Activated CD8-positive, alpha-beta memory T cell treated with anti-CD3 and anti-CD28 coated beads, Interleukin-2, amount 10 ng/mL, durations not matched to agents 7 days and 5 days (primary cell): ENCODE results near the gene CFD. TPM values are rescaled to one million over a fixed set of nuclear protein-coding genes. Genes with fewer than 3 reads are reported as not detected.
A peak's percentile ranks its signal among the peaks of the same experiment; 100 is the strongest.

Experiments
- ATAC-seq: fragments of 150-1000 bp; cut with Tn5 transposase; one replicate; pipeline ENCODE4 v1.10.0; 2021; ENCODE audit warnings: moderate library complexity
- CTCF ChIA-PET: fragments of 350-600 bp; sonication (Branson Sonifier 250); formaldehyde crosslinking; loops from one replicate; lab custom pipeline; 2021; ENCODE audit warnings: antibody characterized with exemption; lab: Charles Lee
- DNase-seq: peaks from one replicate; pipeline ENCODE4 v3.0.0-alpha.2; 2020
- H3K27ac Mint-ChIP-seq: one replicate; pipeline ENCODE4 v1.8.0; 2021; ENCODE audit warnings: mild to moderate bottlenecking, mixed read lengths
- H3K27me3 Mint-ChIP-seq: one replicate; pipeline ENCODE4 v1.8.0; 2021; ENCODE audit warnings: mixed read lengths
- H3K36me3 Mint-ChIP-seq: one replicate; pipeline ENCODE4 v1.8.0; 2021; ENCODE audit warnings: mild to moderate bottlenecking, mixed read lengths
- H3K4me1 Mint-ChIP-seq: one replicate; pipeline ENCODE4 v1.8.0; 2021; ENCODE audit warnings: mixed read lengths
- H3K4me3 Mint-ChIP-seq: one replicate; pipeline ENCODE4 v1.8.0; 2021; ENCODE audit warnings: mild to moderate bottlenecking, moderate library complexity, mixed read lengths
- H3K9me3 Mint-ChIP-seq: one replicate; pipeline ENCODE4 v1.8.0; 2022; ENCODE audit warnings: low read depth, mixed read lengths
- total RNA-seq, 2 experiments: library from RNA; stranded (reverse); gene quantifications; one replicate each; pipeline ENCODE4 v1.2.3, GENCODE V29; 2021

CFD gene
- 1 to 10 TPM in 1 of 2 experiments, under 1 TPM in 1; 0.66 to 1.5 TPM for total RNA-seq

DNA sequence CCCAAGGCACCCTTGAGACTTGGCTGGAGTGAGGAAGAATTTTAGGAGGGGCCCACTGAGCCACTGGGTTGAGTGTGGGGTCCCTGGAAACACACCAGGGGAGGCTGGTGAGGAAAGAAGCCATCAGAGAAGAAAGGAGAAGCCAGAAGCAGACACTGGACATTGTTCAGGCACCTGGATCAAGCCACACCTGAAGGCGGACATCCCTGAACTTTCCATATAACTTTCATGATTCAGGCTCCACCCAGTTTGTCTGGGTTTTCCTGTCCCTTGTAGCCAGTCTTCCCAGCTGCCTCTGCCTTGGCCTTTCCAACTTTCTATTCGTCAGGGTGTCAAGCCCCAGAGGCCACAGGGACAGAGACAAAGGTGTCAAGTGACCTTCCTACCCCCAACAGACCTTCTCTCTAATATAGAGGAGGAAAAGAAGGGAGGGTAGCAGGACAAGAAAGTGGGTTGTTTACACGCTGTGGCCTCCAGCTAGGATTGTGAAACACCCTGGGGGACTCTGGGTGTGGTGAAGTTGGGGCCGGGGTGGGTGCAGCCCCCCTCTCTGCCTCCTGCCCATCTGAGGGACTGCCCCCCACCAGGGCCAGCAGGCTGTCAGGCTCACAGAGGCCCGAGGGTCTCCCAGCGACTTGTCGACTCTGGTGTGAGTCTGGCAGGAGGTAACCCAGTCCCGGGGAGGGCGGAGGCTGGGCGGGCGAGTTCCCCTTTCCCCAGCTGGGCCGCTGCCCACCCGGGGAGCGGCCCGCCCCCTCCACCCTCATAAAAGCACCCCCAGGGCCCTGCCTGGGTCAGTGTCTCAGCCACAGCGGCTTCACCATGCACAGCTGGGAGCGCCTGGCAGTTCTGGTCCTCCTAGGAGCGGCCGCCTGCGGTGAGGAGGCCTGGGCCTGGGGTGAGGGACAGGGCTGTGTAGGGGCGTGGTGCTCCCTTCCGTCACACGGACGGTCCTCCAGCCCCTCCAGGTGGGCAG, at the start of gene CFD:
CFD (plus strand) TSS at position 797 of the 976 bp plus-strand sequence; CDS start at position 823, 26 bp downstream.
- no peak for ATAC-seq

DNA sequence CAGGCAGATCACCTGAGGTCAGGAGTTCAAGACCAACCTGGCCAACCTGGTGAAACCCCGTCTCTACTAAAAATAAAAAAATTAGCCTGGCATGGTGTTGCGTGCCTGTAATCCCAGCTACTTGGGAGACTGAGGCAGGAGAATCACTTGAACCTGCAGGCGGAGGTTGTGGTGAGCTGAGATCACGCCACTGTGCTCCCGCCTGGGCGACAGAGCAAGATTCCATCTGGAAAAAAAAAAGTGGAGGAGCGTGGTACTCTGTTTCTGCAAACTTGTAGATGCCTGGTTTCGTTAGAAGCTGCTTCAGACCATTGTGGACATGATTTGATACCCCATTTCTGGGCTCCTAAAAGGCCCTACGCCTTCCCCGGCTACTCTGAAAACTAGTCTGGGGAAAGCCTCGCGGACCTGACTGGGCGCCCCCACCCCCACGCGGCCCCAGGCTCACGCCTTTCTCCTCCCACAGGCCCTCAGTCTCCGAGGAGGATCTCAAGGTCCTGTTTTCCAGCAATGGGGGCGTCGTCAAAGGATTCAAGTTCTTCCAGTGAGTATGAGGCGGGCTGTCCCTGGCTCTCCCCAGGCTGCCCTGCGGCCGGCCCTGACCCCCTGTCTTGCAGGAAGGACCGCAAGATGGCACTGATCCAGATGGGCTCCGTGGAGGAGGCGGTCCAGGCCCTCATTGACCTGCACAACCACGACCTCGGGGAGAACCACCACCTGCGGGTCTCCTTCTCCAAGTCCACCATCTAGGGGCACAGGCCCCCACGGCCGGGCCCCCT, 49.2 kb upstream of the CFD start:
- ATAC-seq (no peak), DNase-seq (no peak)
- CTCF ChIA-PET: no interaction called here
- Mint-ChIP-seq H3K4me1 (peaks cover 10% of the 10 kb centered on the region), H3K27me3 (no peaks in the 10 kb centered on the region), H3K36me3 (peaks cover 48% of the 10 kb centered on the region), H3K27ac (no peak overlapping the region), H3K9me3 (no peaks in the 10 kb centered on the region), H3K4me3 (no peak overlapping the region)

More for the DNA sequence above, at the start of gene CFD:
- no peak for DNase-seq
- CTCF ChIA-PET: interaction anchor here (1.0 to 5.1 kb wide), 5 partner anchors 56 to 138 kb away, joined by 3 to 43 read pairs (median 4); partner anchors contain the start of gene WDR18
- H3K27me3 Mint-ChIP-seq: peaks cover 13% of the 10 kb centered on the region
- no peak within 1 kb of the TSS for H3K4me3 Mint-ChIP-seq
- peaks cover 15% of the 10 kb centered on the region for H3K4me1 Mint-ChIP-seq
- no peaks in the 10 kb centered on the region for H3K9me3 Mint-ChIP-seq
- no peaks in the 10 kb centered on the region for H3K36me3 Mint-ChIP-seq
- H3K27ac Mint-ChIP-seq: no peak within 1 kb of the TSS

DNA sequence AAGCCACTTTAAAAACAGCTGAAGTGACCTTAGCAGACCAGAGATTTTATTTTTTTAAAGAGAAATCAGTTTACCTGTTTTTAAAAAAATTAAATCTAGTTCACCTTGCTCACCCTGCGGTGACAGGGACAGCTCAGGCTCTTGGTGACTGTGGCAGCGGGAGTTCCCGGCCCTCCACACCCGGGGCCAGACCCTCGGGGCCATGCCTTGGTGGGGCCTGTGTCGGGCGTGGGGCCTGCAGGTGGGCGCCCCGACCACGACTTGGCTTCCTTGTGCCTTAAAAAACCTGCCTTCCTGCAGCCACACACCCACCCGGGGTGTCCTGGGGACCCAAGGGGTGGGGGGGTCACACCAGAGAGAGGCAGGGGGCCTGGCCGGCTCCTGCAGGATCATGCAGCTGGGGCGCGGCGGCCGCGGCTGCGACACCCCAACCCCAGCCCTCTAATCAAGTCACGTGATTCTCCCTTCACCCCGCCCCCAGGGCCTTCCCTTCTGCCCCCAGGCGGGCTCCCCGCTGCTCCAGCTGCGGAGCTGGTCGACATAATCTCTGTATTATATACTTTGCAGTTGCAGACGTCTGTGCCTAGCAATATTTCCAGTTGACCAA, 48.5 kb upstream of the CFD start:
- Mint-ChIP-seq H3K9me3 (no peaks in the 10 kb centered on the region), H3K4me1 (peaks cover 8% of the 10 kb centered on the region), H3K4me3 (no peak overlapping the region), H3K27me3 (no peaks in the 10 kb centered on the region), H3K27ac (no peak overlapping the region), H3K36me3 (peaks cover 51% of the 10 kb centered on the region)
- no peak for DNase-seq
- peak; percentile 4 for ATAC-seq
- CTCF ChIA-PET: no interaction called here

DNA sequence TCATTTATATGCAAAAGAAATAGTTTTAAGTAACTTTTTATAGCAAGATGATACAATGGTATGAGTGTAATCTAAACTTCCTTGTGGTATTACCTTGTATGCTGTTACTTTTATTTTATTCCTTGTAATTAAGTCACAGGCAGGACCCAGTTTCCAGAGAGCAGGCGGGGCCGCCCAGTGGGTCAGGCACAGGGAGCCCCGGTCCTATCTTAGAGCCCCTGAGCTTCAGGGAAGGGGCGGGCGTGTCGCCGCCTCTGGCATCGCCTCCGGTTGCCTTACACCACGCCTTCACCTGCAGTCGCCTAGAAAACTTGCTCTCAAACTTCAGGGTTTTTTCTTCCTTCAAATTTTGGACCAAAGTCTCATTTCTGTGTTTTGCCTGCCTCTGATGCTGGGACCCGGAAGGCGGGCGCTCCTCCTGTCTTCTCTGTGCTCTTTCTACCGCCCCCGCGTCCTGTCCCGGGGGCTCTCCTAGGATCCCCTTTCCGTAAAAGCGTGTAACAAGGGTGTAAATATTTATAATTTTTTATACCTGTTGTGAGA, 47.9 kb upstream of the CFD start:
- H3K9me3 Mint-ChIP-seq: no peaks in the 10 kb centered on the region
- ATAC-seq (no peak), DNase-seq (no peak)
- CTCF ChIA-PET: no interaction called here
- H3K36me3 Mint-ChIP-seq: peaks cover 54% of the 10 kb centered on the region
- peaks cover 8% of the 10 kb centered on the region for H3K4me1 Mint-ChIP-seq
- H3K27me3 Mint-ChIP-seq: no peaks in the 10 kb centered on the region
- no peak overlapping the region for H3K27ac Mint-ChIP-seq
- no peak overlapping the region for H3K4me3 Mint-ChIP-seq

DNA sequence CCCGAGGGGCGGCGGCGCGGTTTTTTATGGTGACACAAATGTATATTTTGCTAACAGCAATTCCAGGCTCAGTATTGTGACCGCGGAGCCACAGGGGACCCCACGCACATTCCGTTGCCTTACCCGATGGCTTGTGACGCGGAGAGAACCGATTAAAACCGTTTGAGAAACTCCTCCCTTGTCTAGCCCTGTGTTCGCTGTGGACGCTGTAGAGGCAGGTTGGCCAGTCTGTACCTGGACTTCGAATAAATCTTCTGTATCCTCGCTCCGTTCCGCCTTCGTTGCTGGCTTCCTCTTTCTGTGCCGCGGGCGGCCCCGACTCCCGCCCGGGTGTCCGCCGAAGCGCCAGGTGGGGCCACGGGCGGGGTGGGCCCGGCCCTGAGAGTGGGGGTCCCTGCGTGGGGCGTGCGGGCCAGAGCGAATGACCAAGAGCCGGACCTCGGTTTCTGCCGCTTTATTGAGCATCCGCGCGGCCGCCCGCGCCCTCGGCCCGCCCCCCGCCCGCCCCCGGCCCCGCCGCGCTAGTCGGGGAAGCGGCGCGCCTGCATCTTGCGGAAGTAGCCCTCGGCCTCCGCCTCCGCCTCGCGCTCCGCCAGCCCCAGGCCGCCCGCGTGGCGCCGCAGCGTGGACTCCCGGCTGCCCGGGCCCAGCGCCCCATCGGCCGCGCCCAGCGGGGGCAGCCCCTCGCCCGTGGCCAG, 47.3 kb upstream of the CFD start:
- H3K4me3 Mint-ChIP-seq: no peak overlapping the region
- peaks cover 7% of the 10 kb centered on the region for H3K4me1 Mint-ChIP-seq
- CTCF ChIA-PET: no interaction called here
- H3K27ac Mint-ChIP-seq: no peak overlapping the region
- peaks cover 50% of the 10 kb centered on the region for H3K36me3 Mint-ChIP-seq
- ATAC-seq: no peak
- no peaks in the 10 kb centered on the region for H3K27me3 Mint-ChIP-seq
- no peaks in the 10 kb centered on the region for H3K9me3 Mint-ChIP-seq
- DNase-seq: no peak

DNA sequence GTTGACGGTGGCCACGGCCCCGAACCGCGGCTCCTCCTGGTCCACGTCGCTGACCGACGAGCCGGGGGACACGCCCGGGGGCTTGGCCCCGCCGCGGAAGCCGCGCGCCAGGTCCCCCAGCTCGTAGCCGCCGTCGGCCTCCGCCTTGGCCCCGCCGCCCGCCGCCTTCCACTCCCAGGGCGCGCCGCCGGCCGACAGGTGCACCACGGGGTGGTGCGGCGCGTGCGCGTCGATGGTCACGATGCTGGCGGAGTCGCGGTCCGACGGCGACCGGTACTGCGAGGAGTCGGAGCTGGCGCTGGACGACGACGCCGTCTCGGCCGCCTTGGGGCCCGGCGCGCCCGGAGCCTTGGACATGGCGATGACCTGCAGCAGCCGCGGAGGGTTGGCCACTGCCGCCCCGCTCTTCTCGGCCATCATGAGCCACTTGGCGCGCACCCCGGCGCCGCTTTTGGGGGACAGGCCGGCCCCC, 46.7 kb upstream of the CFD start:
- no peaks in the 10 kb centered on the region for H3K27me3 Mint-ChIP-seq
- peaks cover 1% of the 10 kb centered on the region for H3K4me1 Mint-ChIP-seq
- ATAC-seq: no peak
- H3K27ac Mint-ChIP-seq: no peak overlapping the region
- CTCF ChIA-PET: no interaction called here
- H3K36me3 Mint-ChIP-seq: peaks cover 45% of the 10 kb centered on the region
- no peaks in the 10 kb centered on the region for H3K9me3 Mint-ChIP-seq
- no peak for DNase-seq
- no peak overlapping the region for H3K4me3 Mint-ChIP-seq

DNA sequence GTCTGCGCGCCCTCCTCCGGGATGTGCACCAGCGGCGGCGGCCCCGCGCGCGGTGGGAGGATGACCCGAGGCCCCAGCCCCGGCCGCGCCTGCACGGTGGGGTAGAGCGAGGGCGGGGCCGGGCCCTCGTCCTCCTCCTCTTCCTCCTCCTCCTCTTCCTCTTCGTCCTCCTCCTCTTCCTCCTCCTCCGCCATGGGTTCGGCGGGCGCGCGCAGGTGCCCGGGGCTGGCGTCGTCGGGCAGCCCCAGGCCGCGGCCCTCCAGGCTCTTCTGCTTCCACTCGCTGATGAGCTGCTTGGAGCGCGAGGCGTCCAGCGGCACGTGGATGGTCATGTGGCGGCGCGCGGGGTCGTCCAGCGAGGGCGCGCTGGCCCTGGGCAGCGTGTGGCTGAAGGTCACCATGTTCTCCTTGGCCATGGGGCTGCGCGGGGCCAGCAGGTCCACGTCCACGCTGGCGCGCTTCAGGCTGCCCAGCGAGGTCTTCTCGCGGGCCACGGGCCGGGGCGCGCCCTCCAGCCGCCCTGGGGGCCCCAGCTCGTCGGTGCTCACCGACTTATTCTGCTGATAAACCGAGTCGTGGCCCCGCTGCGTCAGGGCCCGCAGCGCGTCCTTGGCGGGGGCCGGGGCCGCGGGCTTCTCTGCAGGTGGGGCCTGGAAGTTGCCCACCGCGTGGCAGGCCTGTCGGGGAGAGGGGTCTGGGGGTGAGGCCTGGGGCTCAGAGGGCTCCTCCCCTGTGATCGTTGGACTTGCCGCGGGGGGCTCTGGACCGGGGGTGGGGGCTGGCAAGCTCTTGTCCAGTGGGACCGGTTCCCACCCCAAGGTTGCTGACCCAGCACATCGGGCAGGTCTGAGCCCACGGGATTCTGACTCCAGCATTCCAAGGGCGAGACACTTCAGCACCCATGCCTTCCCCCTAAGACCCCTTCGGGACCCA, 46.0 kb upstream of the CFD start:
- DNase-seq: no peak
- ATAC-seq: no peak
- Mint-ChIP-seq H3K27ac (no peak overlapping the region), H3K4me3 (no peak overlapping the region), H3K9me3 (no peaks in the 10 kb centered on the region), H3K36me3 (peaks cover 42% of the 10 kb centered on the region), H3K4me1 (no peaks in the 10 kb centered on the region), H3K27me3 (no peaks in the 10 kb centered on the region)
- CTCF ChIA-PET: no interaction called here

DNA sequence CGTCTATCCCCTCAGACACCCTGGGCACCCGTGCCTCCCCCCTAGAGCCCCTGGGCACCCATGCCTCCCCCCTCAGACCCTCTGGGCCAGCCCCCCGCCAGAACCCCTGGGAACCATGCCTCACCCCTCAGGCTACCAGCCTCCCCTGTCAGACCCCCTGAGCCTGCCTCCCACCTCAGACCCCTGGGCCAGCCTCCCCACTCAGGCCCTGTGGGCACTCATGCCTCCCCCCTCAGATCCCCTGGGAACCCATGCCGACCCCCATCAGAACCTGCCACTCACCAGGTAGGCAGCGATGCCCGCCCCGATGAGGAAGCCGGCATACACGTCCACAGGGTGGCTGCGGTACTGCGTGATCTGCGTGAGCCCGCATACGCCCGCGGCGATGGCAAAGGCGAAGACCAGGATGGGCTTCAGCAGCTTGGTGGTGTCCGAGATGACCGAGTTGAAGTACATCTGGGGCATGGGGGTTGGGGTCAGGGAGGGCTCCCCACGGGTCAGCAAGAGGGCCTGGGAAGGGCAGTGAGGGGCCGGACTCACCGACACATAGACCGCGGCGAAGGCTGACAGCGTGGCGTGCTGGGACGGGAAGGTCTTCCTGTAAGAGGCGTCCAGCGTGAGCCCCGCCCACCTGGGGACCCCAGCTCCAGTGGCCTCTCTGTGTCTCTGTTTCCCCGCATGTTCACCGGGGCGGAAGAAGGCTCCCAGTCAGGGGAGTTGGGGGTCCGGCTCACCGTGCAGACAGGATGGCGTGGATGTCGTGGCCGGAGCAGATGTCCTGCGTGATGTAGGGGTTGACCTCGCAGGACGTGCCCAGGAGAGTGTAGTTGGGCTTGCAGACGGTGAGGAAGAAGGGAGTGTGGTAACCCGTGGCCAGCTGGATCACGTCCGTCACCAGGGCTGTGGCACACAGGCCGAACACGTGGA, 45.0 kb upstream of the CFD start:
- H3K27me3 Mint-ChIP-seq: no peaks in the 10 kb centered on the region
- H3K9me3 Mint-ChIP-seq: no peaks in the 10 kb centered on the region
- peaks cover 40% of the 10 kb centered on the region for H3K36me3 Mint-ChIP-seq
- CTCF ChIA-PET: no interaction called here
- ATAC-seq: peak; percentile 3
- H3K4me1 Mint-ChIP-seq: no peaks in the 10 kb centered on the region
- no peak overlapping the region for H3K4me3 Mint-ChIP-seq
- DNase-seq: no peak
- no peak overlapping the region for H3K27ac Mint-ChIP-seq

DNA sequence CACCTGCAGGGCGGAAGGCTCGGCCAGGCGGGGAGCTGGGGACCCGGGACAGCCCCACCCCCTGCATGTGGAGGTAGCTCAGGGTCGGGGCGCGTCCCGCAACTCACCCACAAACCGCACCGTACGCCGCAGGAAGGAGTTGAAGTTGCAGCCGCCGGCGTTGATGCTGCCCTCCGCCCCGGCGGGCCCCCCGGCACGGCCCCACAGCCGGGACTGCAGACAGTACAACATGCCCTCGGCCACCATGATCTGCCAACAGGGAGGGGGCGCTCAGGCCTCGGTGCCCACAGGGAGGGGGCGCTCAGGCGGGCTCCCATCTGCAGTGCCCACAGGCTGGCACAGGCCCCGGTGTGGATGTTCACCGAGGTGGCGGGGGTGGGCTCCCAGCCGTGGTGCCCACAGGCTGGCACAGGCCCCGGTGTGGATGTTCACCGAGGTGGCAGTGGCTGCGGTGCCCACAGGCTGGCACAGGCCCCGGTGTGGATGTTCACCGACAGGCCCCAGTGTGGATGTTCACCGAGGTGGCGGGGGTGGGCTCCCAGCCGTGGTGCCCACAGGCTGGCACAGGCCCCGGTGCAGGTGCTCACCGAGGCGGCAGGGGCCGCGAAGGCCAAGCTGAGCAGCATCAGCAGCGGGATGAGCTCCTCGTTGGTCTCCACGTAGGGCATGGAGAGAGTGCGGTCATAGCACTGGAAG, 44.2 kb upstream of the CFD start:
- Mint-ChIP-seq H3K27me3 (no peaks in the 10 kb centered on the region), H3K4me3 (no peak overlapping the region), H3K9me3 (no peaks in the 10 kb centered on the region), H3K36me3 (peaks cover 32% of the 10 kb centered on the region), H3K4me1 (no peaks in the 10 kb centered on the region), H3K27ac (no peak overlapping the region)
- DNase-seq (no peak), ATAC-seq (peak; percentile 2)
- CTCF ChIA-PET: no interaction called here

DNA sequence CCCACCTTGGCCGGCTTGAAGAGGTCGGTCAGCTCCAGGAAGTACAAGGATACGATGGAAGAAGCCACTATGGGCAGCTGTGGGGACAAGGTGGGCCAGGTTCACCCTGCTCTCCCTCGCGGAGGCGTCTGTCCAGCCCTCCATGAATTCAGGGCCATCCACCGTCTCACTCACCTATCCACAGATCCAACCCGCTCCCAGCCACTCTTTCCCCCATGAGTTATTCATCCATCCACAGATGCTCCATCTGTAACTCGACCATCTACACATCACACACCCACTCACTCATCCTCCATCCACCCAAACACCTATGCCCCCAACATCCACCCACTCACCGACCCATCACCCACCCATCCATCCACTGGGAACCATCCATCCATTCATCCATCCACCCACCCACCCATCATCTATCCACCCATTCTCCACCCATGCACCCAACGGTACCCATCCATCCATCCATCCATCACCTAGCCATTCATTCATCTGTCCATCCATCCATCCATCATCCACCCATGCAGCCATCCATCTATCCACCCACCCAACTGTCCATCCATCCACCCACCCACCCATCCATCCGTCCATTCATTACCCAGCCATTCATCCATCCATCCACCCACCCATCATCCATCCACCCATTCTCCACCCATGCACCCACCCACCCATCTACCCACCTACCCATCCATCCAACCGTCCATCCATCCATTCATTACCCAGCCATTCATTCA, 43.5 kb upstream of the CFD start:
- Mint-ChIP-seq H3K4me3 (no peak overlapping the region), H3K36me3 (peaks cover 30% of the 10 kb centered on the region), H3K9me3 (no peaks in the 10 kb centered on the region), H3K27ac (no peak overlapping the region), H3K27me3 (peaks cover 2% of the 10 kb centered on the region), H3K4me1 (no peaks in the 10 kb centered on the region)
- ATAC-seq: peak; percentile 3
- CTCF ChIA-PET: no interaction called here
- no peak for DNase-seq
